NCI-H526 (cell line): ENCODE measurements around the gene RPL14.
A peak's percentile ranks its signal among the peaks of the same experiment; 100 is the strongest.

Experiments
- DNase-seq, 2 experiments: peaks; one replicate each; lab custom pipeline; 2025; lab: John Stamatoyannopoulos, UW

Gene RPL14

GRCh38 chr3:40463579-40463978 is 6.4 kb downstream of the RPL14 start:
- no peak for DNase-seq

DNA sequence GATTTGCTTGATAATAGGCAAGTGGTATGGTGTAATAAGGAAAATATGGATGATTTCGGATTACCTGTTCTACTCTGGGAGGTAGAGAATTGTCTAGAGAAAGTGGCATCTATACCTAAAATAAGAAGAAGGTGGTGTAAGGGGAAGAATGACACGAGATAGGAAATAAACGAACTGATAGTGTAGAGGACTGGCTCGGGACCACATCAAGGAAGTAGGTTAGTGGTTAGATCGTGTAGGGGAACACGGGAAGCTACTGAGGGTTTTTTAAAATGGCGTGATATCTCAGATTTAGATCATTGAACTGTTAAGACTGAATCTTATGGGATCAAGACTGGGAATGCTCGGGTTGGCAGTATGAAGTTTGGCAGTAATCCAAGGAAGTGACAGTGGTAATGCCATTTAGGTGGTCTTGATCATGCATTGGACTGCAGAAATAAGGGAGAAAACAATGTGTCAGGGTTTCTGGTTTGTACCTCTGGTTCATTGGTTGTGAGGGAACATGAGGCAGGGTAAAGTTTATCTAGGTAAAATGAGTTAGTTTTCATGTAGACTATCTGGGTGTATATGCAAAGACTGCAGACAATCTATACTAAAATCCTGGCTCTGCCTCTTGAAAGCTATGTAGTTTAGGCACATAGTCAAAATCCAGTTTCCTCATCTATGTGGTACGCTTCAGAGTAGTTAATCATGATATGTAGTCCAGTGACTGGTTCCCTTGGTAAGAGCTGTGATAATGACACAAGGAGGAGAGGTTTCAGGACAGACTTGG is 7.4 kb downstream of the RPL14 start:
- DNase-seq = no peak

GRCh38 chr3:40465111-40465407 is 7.9 kb downstream of the RPL14 start:
- no peak for DNase-seq

GRCh38 chr3:40465456-40465855 is 8.3 kb downstream of the RPL14 start:
- DNase-seq = no peak

DNA sequence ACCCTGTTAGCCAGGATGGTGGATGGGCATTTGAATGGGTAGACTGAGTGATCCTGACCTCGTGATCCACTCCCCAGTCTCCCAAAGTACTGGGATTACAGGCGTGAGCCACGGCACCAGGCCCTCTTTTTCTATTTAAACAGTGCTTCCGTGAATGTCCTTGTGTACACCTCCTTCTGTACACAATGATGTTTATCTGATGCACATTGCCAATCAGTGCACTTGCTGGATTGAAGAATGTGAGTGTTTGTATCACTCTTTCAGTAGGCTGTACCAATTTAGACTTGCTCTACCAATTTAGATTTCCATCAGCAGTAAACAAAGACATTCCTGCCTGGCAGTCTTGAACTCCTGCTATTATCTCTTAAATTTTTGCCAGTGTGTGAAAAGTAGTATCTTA is 10.9 kb downstream of the RPL14 start:
- no peak for DNase-seq

- DNase-seq = no peak
Observed at GRCh38 chr3:40470701-40471100, 13.6 kb downstream of the RPL14 start.

GRCh38 chr3:40476478-40477470 is 19.6 kb downstream of the RPL14 start, which contains the start of gene ZNF619:
Gene ZNF619 (plus strand): TSS chr3:40477122. CDS start chr3:40477980, 858 bp downstream.
- DNase-seq = peak; percentile 18 to 73

DNA sequence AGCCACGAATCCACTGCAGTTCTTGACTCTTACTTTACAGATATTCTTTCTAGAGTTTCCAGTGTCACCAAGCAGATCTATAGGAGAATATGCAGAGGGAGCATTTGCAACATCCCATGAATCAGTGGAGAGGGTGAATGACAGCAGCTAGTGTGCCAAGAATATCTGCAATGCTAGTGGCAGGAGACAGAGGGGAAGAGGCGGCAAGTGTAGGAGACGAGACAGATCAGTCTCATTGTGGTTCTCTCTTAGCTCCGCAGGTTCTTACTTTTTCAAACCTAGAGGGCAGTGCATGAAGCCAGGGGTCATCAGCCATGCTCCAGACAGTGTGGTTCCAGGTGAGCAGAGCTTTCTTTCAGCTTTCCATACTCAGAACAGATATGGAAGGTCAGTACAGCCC is 20.5 kb downstream of the RPL14 start:
- DNase-seq = no peak

DNA sequence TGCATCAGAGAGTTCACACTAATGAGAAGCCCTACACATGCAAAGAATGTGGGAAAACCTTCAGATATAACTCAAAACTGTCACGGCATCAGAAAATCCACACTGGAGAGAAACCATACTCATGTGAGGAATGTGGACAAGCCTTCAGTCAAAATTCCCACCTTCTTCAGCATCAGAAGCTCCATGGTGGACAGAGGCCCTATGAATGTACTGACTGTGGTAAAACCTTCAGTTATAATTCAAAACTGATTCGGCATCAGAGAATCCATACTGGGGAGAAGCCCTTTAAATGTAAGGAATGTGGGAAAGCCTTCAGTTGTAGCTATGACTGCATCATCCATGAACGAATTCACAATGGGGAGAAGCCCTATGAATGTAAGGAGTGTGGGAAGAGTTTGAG is 30.0 kb downstream of the RPL14 start:
- DNase-seq = no peak

- DNase-seq = no peak
Observed at GRCh38 chr3:40490916-40491315, 33.8 kb downstream of the RPL14 start.

DNA sequence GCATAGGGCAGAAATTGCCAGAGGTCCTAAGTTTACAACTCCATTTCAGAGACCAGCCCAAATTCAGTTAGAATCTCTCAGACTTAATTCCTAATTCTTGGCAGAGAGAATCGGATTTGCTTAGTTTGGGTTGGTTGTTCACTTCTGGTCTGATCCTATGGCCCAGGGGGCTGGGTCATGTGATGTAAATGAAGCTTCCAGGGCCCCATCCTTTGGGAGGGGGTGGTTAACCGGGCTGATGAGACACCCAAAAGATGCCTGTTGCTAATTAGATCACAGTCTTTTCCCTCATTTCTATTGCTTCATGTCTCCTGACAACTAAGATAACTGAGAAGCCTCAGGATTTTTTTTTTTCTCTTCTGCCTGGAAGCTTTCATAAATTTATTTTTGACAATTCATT is 37.6 kb downstream of the RPL14 start:
- no peak for DNase-seq

GRCh38 chr3:40497288-40497687 is 40.1 kb downstream of the RPL14 start:
- no peak for DNase-seq

GRCh38 chr3:40499952-40500351 is 42.8 kb downstream of the RPL14 start:
- no peak for DNase-seq

- no peak for DNase-seq
Observed at GRCh38 chr3:40502034-40502433, 44.9 kb downstream of the RPL14 start.

GRCh38 chr3:40504636-40505430 is 47.7 kb downstream of the RPL14 start:
- DNase-seq = no peak

DNA sequence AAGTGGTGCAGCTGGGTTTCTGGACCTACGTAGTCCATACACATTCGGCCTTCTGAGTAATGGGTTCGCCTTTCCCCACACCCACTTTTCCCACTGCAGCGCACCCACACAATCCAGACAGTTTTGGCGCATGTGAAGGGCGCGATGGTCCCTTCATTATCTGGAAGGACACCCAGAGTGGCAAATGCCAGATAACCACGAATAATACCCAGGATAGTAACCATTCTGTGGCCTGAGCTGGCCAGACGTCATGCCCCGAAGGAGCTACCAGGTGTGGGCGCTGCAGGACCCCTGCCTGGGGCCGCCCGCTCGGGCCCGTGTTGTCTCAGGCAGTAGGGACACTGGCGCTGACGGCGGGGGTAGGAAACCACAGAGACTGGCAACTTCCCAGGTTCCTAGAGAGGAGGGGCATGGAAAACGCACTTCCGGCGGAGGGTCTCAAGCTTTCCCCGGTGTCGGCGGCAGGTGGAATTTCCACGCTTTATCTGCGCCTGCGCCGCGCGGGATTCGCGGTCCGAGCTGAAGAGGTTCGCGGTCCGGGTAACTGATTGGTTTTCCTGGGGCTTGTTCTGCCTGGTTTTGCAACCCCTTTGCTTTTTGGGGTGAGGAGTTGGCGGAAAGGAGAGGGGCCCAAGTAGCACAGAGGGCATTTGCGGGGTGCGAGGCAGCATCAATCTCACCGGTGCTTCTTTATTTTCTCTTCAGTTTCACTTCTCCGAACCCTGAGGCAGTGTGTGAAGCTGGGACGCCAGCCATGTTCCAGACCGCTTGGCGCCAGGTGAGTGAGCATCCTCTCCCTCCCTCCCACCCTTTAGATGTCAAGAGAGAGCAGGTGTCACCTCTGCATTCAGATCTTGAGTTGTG is 48.7 kb downstream of the RPL14 start, which contains the start of gene ZNF620:
ZNF620 (plus strand) TSS at position 441 of the 864 bp plus-strand sequence; CDS start at position 755, 314 bp downstream.
- DNase-seq = peak; percentile 92 to 96

DNA sequence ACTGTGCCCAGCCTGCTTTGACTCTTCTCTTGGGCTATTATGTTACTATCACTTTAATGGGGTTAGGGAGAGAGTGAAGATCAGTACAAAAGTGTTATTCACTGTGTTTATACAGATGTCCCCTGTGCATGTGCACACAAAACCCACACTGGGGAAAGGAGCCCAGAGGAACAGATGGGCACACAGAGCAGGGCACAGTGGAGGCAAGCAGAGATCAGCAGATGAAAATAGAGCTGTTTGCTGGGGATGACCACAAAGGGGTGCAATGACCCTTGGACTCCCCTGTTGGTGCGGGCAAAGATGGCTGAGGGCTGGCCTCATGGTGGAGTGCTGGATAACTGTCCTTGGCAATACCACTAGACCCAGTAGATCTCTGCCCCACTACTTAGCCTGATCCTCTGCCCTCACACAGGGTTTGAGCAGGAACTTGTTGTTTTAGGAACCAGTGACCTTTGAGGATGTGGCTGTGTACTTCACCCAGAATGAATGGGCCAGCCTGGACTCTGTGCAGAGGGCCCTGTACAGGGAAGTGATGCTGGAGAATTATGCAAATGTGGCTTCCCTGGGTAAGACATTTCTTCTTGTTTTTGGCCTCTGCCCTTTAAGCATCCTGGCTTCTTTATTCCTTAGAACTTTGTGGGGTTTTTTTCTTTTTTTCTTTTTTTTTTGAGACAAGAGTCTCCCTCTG is 54.0 kb downstream of the RPL14 start:
- no peak for DNase-seq

- DNase-seq = no peak
Observed at GRCh38 chr3:40516201-40516600, 59.1 kb downstream of the RPL14 start.

GRCh38 chr3:40518067-40518466 is 60.9 kb downstream of the RPL14 start:
- no peak for DNase-seq
